Adrenal gland (tissue), 5 donors: ENCODE measurements around the gene NRXN3.

Source experiments
- CTCF ChIP-seq, 6 experiments: fragments of 450-650 bp in 4 of 6; fragments of 200-600 bp in 2 of 6; sonication (generic) in 1 of 6; IDR thresholded peaks; 1 replicate in 5 of 6; 2 replicates in 1 of 6; pipeline versions ENCODE4 v1.5.1 to v1.8.0; 2016 to 2021; ENCODE audit warnings: antibody characterized with exemption in 6 of 6, mild to moderate bottlenecking in 2 of 6, moderate library complexity in 1 of 6
- POLR2A ChIP-seq, 2 donors: fragments of 450-650 bp; IDR thresholded peaks; one replicate each; pipeline ENCODE4 v1.6.1; 2017; ENCODE audit warnings: antibody characterized with exemption in 2 of 2, mild to moderate bottlenecking in 2 of 2, moderate library complexity in 1 of 2
- donor health status: DM: no; HTN: no; CAD: no.

GRCh38 chr14:78450669-78451318 is 280.6 kb downstream of the NRXN3 start:
- TF ChIP-seq CTCF (IDR thresholded peaks at IDR 0.05) (no peak), POLR2A (IDR thresholded peaks at IDR 0.05) (no peak)
